GM18505 (cell line): ENCODE results near the gene FMO1.
"Not testable (repeated sequence)": the region's sequence is repeated elsewhere in the genome, so short reads cannot be mapped to it uniquely, and the experiment has no call there.

ENCODE experiments used
- ATAC-seq: cut with Tn5 transposase; IDR thresholded peaks from one replicate; pipeline ENCODE4 v1.9.1; 2021; ENCODE audit not compliant: unreplicated experiment
- POLR2A ChIP-seq: IDR thresholded peaks from 4 replicates; pipeline ENCODE4 v1.6.1; 2011; ENCODE audit warnings: borderline replicate concordance; ENCODE audit not compliant: insufficient read depth, insufficient read length; ENCODE audit errors: extremely low read depth

FMO1 gene

GRCh38 chr1:171221665-171222591, 26.4 kb upstream of the FMO1 start:
- no peak for TF ChIP-seq POLR2A
- ATAC-seq: no peak

- no peak for TF ChIP-seq POLR2A
- no peak for ATAC-seq
Observed at GRCh38 chr1:171222936-171223335, 25.4 kb upstream of the FMO1 start.

- ATAC-seq: not testable (repeated sequence)
Observed at GRCh38 chr1:171224257-171224656, 24.0 kb upstream of the FMO1 start.

GRCh38 chr1:171226747-171227370, 21.4 kb upstream of the FMO1 start:
- TF ChIP-seq POLR2A: no peak
- peak; percentile 79 for ATAC-seq

- no peak for TF ChIP-seq POLR2A
- ATAC-seq: no peak
Observed at GRCh38 chr1:171231326-171231725, 17.0 kb upstream of the FMO1 start.

- no peak for ATAC-seq
- no peak for TF ChIP-seq POLR2A
Observed at GRCh38 chr1:171233183-171233582, 15.1 kb upstream of the FMO1 start.

GRCh38 chr1:171236231-171236630, 12.1 kb upstream of the FMO1 start:
- ATAC-seq: not testable (repeated sequence)

- TF ChIP-seq POLR2A: no peak
- ATAC-seq: no peak
Observed at GRCh38 chr1:171243878-171244277, 4.4 kb upstream of the FMO1 start.

GRCh38 chr1:171245458-171246064, 2.7 kb upstream of the FMO1 start:
- ATAC-seq: peak; percentile 64
- no peak for TF ChIP-seq POLR2A

- ATAC-seq: no peak
- TF ChIP-seq POLR2A: no peak
Observed at GRCh38 chr1:171247501-171247900, 793 bp upstream of the FMO1 start.

GRCh38 chr1:171248841-171249240, 547 bp downstream of the FMO1 start:
- no peak for ATAC-seq

GRCh38 chr1:171250263-171250662, 2.0 kb downstream of the FMO1 start:
- ATAC-seq: no peak
- TF ChIP-seq POLR2A: no peak

More at GRCh38 chr1:171248841-171249240, 547 bp downstream of the FMO1 start:
- TF ChIP-seq POLR2A: no peak

GRCh38 chr1:171251042-171251951, 3.0 kb downstream of the FMO1 start:
- TF ChIP-seq POLR2A: no peak
- ATAC-seq: peak; percentile 39
